Hematopoietic multipotent progenitor cell treated with erythropoietin and hydrocortisone succinate and interleukin-3 and kit ligand, for 6 days (in vitro differentiated cells): ENCODE data around the gene PBX1.

Source experiments
- DNase-seq: peaks from one replicate; pipeline ENCODE4 v3.0.0-alpha.2; 2015

The PBX1 gene

GRCh38 chr1:164671323-164671965, 112.5 kb downstream of the PBX1 start:
- no peak for DNase-seq

DNA sequence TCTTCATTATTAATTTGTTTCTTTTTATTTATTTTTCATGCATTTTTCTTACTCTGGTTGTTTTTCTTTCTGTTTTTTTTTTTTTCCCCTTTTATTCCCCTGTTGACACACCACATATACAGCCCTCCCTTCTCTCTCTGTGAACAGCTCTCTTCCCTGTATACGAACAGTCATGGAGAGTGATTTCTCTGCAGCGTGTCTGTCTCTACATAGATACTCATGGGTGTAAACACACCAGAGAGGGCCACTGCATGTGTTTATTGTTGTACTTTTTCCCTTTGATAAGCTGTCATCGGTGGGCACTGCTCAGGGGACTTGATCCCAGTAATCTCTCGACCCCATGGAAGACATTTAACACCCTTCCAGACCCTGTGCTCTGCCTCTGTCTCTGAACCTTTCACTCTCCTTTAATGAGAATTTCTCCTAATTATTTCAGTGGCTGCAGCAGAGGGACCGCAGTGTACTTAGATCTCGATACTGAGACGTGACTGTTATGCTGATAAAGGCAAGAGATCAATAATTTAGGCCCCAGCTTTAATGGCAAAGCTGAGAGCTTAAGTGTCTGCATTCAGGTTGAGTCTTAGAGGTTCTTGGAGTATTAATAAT, 113.1 kb downstream of the PBX1 start:
- no peak for DNase-seq

DNA sequence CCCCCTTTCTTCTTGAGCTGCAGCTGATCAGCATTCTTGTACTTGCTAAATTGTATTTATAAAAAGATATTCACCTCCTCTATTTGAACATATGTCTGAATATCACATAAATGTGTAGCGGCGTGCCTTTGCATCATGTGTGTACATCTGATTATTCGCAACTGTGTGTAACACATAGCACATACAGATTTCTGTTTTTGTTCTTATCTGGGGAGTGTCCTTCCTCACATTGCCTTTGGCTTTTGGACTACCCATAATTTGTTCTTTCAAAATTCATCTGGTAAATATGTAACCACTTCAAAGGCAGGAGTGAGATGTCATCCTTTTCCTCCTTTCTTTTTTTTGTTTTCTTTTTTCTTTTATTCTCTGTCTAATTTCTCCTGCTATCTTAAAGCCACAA, 113.6 kb downstream of the PBX1 start:
- peak; percentile 28 for DNase-seq

- DNase-seq: peak; percentile 28
Measured at GRCh38 chr1:164673584-164674214, 114.7 kb downstream of the PBX1 start.

DNA sequence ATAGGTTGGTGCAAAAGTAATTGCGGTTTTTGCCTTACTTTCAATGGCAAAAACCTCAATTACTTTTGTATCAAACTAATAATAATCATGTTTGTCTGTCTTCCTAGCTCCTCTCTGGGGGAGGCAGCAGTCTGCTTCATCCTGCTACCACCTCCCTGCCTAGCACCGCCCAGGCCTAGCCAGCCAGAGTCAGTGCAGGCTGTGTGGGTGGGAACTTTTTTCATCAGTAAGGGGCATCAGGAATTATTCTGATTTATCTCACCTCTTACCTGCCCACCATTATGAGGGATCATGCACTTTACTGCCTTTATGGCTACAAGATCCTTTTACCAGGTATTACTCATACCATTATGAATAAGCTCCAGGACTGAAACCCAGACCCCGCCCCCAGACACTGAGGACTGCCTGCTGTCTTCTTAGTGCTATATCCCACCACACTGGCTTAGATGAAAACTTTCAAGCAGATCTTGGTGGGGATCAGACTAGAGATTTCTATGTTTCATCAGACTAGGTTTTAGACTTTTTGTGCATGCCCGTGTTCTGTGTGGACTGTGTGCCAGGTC, 116.4 kb downstream of the PBX1 start:
- no peak for DNase-seq

DNA sequence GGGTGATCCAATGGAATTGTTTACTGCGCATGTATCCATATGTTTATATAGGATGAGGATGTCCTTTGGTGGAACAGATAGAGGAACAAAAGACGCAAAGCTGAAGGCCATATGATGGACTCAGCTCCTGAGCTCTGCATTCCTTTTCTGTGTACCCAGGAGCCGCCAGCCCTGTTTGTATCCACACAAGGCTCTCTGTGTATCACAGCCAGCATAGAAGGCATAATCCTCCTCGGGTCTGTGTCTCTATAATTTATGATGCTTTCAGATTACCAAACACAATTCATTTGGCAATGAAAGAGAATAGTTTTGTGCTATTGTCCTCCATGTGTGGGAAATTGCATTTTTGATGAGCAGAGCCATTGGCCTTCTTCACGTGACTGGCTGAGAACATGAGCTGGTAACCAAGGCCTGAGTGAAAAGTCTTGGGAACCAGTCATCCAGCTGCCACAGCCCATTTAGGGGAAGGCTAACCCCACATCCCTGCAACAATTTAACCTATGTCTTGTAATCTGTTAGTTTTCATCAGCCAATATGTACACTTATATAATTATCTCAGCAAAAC, 119.2 kb downstream of the PBX1 start:
- no peak for DNase-seq

DNA sequence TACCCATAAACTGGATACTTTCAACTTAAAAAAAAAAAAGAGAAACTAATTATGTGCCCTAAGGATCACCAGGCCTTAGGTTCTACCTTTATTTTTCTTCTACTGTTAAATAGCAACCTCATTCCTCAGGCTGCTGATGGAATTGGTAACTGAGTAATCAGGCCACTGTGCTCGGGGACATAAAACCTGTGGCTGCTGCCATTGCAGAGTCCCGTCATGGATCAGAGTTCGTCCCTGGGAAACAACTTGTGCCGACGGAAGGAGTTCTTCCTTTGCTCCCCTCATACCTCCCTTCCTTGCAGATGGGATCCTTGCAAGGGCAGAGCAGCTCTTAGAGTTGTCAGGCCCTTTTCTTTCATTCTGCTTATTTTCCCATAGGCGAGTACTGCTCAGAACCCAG, 123.6 kb downstream of the PBX1 start:
- no peak for DNase-seq

- no peak for DNase-seq
Measured at GRCh38 chr1:164683235-164683634, 124.3 kb downstream of the PBX1 start.

DNA sequence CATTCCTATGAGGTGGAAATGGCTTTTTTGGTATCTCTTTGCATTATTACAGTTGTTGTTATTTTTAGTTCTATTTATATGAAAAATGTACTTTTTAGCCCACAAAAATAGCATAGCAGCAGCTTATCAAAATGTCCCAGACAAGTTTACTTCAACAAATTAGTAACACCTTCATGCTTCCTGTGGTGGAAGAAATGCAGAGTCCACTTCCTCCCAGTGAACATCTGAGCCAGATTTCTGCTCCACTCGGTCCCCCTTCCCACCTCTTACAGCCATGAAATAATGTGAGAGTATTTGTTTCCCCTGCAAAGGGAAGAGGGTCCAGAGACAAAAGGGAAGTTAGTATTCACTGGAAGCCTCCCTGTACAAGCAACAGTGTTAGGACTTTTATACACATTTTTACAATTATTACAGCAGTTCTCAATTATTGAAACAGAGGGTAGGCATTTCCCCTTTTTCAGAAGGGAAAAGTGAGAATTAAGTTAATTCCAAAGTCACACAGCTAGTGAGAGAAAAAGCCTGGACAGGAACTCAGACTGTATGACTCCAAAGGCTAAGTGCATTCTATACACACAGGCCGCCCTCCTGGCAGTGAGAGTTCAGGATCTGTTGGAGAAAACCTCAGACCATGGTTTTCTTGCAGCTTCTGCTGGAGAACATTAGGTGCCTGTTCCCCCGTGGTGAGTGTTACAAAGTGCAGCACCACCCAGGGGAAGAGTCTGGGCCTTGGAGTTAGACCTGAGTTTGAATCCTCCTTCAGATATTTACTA, 126.5 kb downstream of the PBX1 start:
- no peak for DNase-seq

DNA sequence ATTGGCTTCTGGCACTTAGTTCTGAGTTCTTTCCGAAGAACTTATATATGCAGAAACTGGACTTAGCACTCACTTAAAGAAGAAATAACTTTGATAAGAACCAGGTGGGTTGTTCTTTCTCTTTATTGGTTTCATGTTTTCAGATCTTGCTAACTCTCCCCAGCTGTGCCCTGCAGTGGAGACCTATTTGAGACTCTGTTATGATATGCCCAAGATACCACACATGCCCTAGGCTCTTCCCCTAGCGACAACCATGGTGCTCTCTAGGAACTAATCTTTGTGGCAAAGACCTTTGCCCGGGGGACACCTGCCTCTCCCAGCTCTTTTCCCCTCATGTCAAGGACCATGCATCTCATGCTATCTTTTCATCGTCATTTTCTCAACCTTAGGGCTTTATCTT, 128.8 kb downstream of the PBX1 start:
- DNase-seq: no peak

DNA sequence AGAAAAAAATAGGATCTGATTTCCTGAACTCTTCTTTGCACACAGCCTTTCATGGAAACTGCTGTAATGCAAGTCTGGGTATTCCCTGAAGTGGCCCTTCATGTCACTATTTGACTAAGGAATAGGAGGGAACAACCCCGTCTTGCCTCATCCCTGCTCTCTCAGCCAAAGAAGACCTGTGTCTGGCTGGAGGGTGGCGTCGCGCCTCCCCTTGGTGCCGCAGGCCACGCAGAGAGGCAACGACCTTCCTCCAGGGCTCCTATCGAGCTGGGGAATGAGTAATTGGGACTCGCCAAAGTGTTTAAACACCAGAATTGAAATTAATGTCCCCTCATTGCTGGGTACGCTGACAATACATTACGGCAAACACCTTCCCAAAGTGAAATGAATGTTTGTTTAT, 129.8 kb downstream of the PBX1 start:
- no peak for DNase-seq

GRCh38 chr1:164689672-164690511, 130.9 kb downstream of the PBX1 start:
- no peak for DNase-seq

- DNase-seq: peak; percentile 35
Measured at GRCh38 chr1:164692420-164692819, 133.4 kb downstream of the PBX1 start.

GRCh38 chr1:164693564-164694359, 134.8 kb downstream of the PBX1 start:
- DNase-seq: no peak

DNA sequence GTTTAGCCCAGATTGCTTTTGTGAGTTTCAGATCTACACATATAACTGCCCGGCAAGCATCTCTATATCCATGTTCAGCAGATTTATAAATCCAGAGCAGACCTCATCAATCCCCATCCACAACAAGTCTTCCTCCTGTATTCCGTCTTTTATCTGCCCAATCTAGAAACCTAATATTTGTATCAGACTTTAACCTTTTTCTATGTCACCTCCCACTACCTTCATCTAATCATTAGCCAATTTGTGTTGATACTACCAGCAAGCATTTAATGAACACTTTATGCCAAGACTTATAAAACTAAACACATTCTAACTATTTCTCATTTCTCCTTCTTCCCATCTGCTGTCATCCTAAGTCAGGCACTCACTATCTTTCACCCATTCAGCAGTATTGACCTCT, 135.5 kb downstream of the PBX1 start:
- DNase-seq: no peak

DNA sequence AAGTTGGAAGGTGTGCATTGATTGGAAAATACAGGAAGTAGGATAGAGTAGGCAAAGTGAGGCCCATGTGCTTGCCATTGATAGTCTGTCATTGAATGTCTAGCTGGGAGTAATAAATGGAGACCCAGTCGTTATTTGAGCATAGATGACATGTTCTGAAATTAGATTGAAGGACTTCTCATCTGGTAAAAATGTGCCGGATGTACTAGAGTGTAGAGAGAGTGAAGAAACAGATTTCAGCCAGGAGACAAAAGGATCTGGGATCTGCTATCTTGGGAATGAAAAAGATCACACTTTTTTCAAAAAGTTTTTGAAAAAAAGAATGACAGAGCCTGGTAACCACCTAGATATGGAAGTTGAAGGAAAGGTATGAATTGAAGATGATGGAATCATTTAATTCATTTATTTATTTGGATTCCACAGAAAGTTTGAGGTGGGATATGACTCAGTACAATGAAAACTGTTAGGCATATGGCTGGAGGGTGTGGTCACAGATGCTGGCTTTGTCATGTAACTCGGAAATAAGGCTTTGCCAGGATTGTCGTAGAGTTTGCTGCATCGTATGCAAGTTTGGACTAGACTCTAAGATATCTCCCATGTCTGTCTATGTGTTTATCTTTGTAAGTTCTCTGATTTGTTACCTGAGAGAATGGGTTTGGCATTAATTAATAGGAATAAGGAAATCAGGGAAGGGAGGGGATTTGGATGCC, 137.1 kb downstream of the PBX1 start:
- DNase-seq: no peak

DNA sequence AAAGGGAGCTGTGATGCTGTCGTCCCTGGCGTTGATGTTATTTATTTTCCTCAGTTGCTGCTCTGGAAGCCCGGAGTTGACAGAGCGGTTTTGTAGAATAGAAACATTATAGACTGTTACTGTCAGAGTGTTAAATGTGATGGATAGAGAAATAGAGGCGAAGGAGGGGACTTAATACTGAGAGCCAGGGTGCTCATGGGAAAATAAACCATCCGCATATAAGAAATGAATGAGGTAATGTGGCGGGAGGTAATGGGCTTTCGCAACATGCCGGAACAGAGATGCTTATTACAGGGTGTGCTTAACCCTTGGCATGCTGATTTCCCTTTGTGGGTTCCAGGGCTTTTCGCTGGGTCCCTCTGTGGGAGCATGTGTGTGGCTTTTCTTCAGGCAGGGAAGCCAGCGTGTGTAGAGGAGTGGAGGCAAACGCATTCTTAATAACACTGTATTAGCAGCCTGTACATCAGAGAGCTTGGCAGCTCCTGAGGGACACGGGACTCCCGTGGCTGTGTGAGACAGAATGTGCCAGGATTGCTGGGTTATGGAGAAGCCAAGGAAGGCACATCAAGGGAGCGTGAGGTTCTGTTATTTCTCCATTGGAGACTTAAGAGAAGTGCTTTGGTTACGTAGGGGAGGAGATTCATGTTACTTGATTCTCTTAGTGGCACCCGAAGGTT, 141.0 kb downstream of the PBX1 start:
- no peak for DNase-seq

DNA sequence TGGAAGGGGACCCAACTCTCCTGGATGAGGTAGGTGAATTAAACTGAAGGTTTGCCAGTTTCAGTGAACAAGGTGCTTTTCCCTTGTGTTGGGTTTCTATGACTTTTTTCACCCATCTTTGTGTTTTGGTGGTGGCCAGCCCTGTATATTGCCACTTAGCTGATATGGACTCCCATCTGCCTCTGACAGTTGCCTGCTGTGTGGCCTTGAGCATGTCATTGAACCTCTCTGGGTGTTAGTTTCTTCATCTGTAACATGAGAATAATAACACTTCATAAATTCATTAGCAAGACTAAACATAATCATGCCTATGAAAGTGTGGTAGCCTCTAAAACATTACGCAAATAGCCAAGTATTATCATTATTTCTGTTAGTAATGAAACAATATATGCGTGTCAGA, 141.7 kb downstream of the PBX1 start:
- DNase-seq: no peak

DNA sequence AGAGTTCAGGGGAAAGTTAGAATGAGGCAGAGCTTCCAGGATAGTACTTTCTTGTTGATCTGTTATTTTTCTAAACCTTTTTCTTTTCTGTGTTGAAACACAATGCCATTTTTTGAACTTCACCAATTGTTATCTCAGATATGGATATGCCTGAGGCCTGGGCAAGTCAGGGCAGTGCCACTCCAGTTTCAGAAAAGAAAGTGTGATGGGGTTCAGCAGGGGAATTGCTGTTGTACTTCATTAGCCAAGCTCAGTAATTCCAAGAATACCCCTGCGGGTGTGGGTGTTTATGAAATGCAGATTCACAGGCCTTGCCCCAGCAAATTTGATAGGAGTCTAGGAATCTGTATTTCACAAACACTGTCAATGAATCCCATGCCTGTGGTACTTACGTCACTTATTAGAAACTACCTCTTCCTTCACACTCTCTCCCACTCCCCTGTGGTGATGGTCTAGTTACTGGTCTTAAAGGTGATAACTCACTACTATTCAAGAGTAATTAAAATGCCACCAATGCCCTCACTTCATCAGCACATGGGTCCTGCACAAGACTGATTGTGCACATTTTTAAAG, 142.3 kb downstream of the PBX1 start:
- no peak for DNase-seq

- DNase-seq: no peak
Measured at GRCh38 chr1:164702216-164702615, 143.2 kb downstream of the PBX1 start.
